ENCODE measurements around the gene TMBIM4. TPM values are rescaled to one million over a fixed set of nuclear protein-coding genes. Genes with fewer than 3 reads are reported as not detected.
"Not testable (repeated sequence)": the region's sequence is repeated elsewhere in the genome, so short reads cannot be mapped to it uniquely, and the experiment has no call there.

Gene TMBIM4
- total and polyA plus RNA-seq, 10 of the 15 experiments (the other 5 are each of a cell fraction or from before 2014, with no cell fraction given): 38.8 to 341 (median 82.8) TPM

GRCh38 chr12:66176105-66176900 lies 6.5 kb upstream of the TMBIM4 start:
- Histone ChIP-seq H3K9ac (ENCODE audit: control insufficient read depth, insufficient read depth, low read length) (no peak overlapping the region), H4K20me1 (ENCODE audit: control insufficient read depth, insufficient read depth) (no peaks in the 10 kb centered on the region), H3K4me3 (no peak overlapping the region), H3K4me1 (ENCODE audit: control insufficient read depth, insufficient read depth, low read length) (no peaks in the 10 kb centered on the region), H3K9me3 (replicated peaks; ENCODE audit: control insufficient read depth, insufficient read depth, low read length) (no peaks in the 10 kb centered on the region), H3K4me2 (ENCODE audit: control insufficient read depth, insufficient read depth) (no peak overlapping the region), H3K27me3 (replicated peaks in 1 of 2; ENCODE audit: control insufficient read depth in 2 of 2, insufficient read depth in 2 of 2, low read length in 1 of 2) (no peaks in the 10 kb centered on the region), H3K27ac (ENCODE audit: control insufficient read depth, insufficient read depth) (no peak overlapping the region), H3K79me2 (ENCODE audit: control insufficient read depth, insufficient read depth, low read length) (no peaks in the 10 kb centered on the region), H3K36me3 (ENCODE audit: control insufficient read depth in 2 of 2, insufficient read depth in 2 of 2, low read length in 1 of 2) (no peaks in the 10 kb centered on the region), H2AFZ (ENCODE audit: control insufficient read depth, low read depth, low read length) (no peak overlapping the region)
- ATAC-seq: no peak
- in situ Hi-C loops (cut with MboI): no loop called here
- intact Hi-C loops (cut with micrococcal nuclease; ENCODE audit: unreplicated experiment): no loop called here
- RAD21 ChIA-PET (ENCODE audit: unreplicated experiment): interaction anchor here (0.6 to 0.7 kb wide), 2 partner anchors 9 to 100 kb away, joined by 3 read pairs; no protein-coding TSS in a partner anchor
- BruUV-seq (replicated peaks): no TSS peak
- DNase-seq (ENCODE audit: low read depth, low spot score): no peak
- TF ChIP-seq NRF1 (conservative IDR thresholded peaks at IDR 0.05; ENCODE audit: low read depth, low read length) (no peak), ELK1 (IDR thresholded peaks at IDR 0.05; ENCODE audit: low read depth, low read length) (no peak)
- POLR2A ChIA-PET: interaction anchor here (0.6 to 1.3 kb wide), 4 partner anchors 15 to 744 kb away, joined by 3 read pairs; partner anchors contain the start of gene LLPH
- CTCF ChIA-PET: interaction anchor here (0.8 to 1.3 kb wide), 2 partner anchors 8 to 94 kb away, joined by 3 to 9 read pairs; no protein-coding TSS in a partner anchor
- FAIRE-seq: no peak
- 0% methylated on average over 1 of the region's 1 CpG for WGBS (ENCODE audit: insufficient coverage, insufficient replicate concordance, low lambda C conversion rate, missing lambda C conversion rate)
- SMC1A ChIA-PET (ENCODE audit: uncharacterized antibody, unreplicated experiment): interaction anchor here (0.8 to 1.7 kb wide), 4 partner anchors 10 to 57 kb away, joined by 3 to 9 read pairs (median 4); no protein-coding TSS in a partner anchor

- FAIRE-seq; ATAC-seq; H3K27me3 ChIP-seq (replicated peaks in 1 of 2; ENCODE audit: control insufficient read depth in 2 of 2, insufficient read depth in 2 of 2, low read length in 1 of 2); CTCF ChIA-PET; POLR2A ChIA-PET; H3K27ac ChIP-seq (ENCODE audit: control insufficient read depth, insufficient read depth); BruUV-seq (replicated peaks); intact Hi-C loops (cut with micrococcal nuclease; ENCODE audit: unreplicated experiment); H3K4me1 ChIP-seq (ENCODE audit: control insufficient read depth, insufficient read depth, low read length); H3K9ac ChIP-seq (ENCODE audit: control insufficient read depth, insufficient read depth, low read length); H3K79me2 ChIP-seq (ENCODE audit: control insufficient read depth, insufficient read depth, low read length); RAD21 ChIA-PET (ENCODE audit: unreplicated experiment); in situ Hi-C loops (cut with MboI); H3K9me3 ChIP-seq (replicated peaks; ENCODE audit: control insufficient read depth, insufficient read depth, low read length); DNase-seq (ENCODE audit: low read depth, low spot score); H3K36me3 ChIP-seq (ENCODE audit: control insufficient read depth in 2 of 2, insufficient read depth in 2 of 2, low read length in 1 of 2); H4K20me1 ChIP-seq (ENCODE audit: control insufficient read depth, insufficient read depth); H2AFZ ChIP-seq (ENCODE audit: control insufficient read depth, low read depth, low read length); H3K4me3 ChIP-seq; H3K4me2 ChIP-seq (ENCODE audit: control insufficient read depth, insufficient read depth): not testable (repeated sequence)
- SMC1A ChIA-PET (ENCODE audit: uncharacterized antibody, unreplicated experiment): interaction anchor here (1.1 to 1.8 kb wide), 2 partner anchors 9 to 61 kb away, joined by 4 read pairs; no protein-coding TSS in a partner anchor
- WGBS (ENCODE audit: insufficient coverage, insufficient replicate concordance, low lambda C conversion rate, missing lambda C conversion rate): 84% methylated on average over 46 of the region's 54 CpGs
Measured at GRCh38 chr12:66174391-66175325, 4.9 kb upstream of the TMBIM4 start.

Data from GM12878 (cell line).